Activated CD8-positive, alpha-beta T cell treated with anti-CD3 and anti-CD28 coated beads, Interleukin-2, amount 10 ng/mL, durations not matched to agents 7 days and 5 days (primary cell): ENCODE results near the gene ROBO2. TPM values are rescaled to one million over a fixed set of nuclear protein-coding genes. Genes with fewer than 3 reads are reported as not detected.

ENCODE experiments used
- ATAC-seq: fragments of 150-1000 bp; cut with Tn5 transposase; one replicate; pipeline ENCODE4 v1.10.0; 2021; ENCODE audit warnings: moderate library complexity
- CTCF ChIA-PET: fragments of 350-600 bp; sonication (Branson Sonifier 250); formaldehyde crosslinking; loops from one replicate; lab custom pipeline; 2021; ENCODE audit warnings: antibody characterized with exemption; lab: Charles Lee
- POLR2A ChIA-PET: fragments of 350-600 bp; sonication (Branson Sonifier 250); formaldehyde crosslinking; loops from one replicate; lab custom pipeline; 2021; ENCODE audit warnings: antibody characterized with exemption; lab: Charles Lee
- DNase-seq: peaks from one replicate; pipeline ENCODE4 v3.0.0-alpha.2; 2020
- H3K27ac Mint-ChIP-seq: one replicate; pipeline ENCODE4 v1.8.0; 2021; ENCODE audit warnings: mild to moderate bottlenecking, mixed read lengths
- H3K27me3 Mint-ChIP-seq: one replicate; pipeline ENCODE4 v1.8.0; 2021; ENCODE audit warnings: low read depth, mixed read lengths
- H3K36me3 Mint-ChIP-seq: one replicate; pipeline ENCODE4 v1.8.0; 2021; ENCODE audit warnings: low read depth, mixed read lengths
- H3K4me1 Mint-ChIP-seq: one replicate; pipeline ENCODE4 v1.8.0; 2021; ENCODE audit warnings: low read depth, mixed read lengths
- H3K4me3 Mint-ChIP-seq: one replicate; pipeline ENCODE4 v1.8.0; 2021; ENCODE audit warnings: mild to moderate bottlenecking, mixed read lengths
- H3K9me3 Mint-ChIP-seq: one replicate; pipeline ENCODE4 v1.8.0; 2022; ENCODE audit warnings: mixed read lengths; ENCODE audit not compliant: insufficient read depth
- total RNA-seq, 2 experiments: library from RNA; stranded (reverse); gene quantifications; one replicate each; pipeline ENCODE4 v1.2.3, GENCODE V29; 2021

The ROBO2 gene
- total RNA-seq, 2 experiments from 2014 or later, result not detected

- no peak for ATAC-seq
- Mint-ChIP-seq H3K9me3 (no peaks in the 10 kb centered on the region), H3K27ac (no peak overlapping the region), H3K27me3 (no peaks in the 10 kb centered on the region), H3K36me3 (no peaks in the 10 kb centered on the region), H3K4me1 (no peaks in the 10 kb centered on the region), H3K4me3 (no peak overlapping the region)
- ChIA-PET CTCF (no interaction called here), POLR2A (no interaction called here)
- no peak for DNase-seq
These were observed 375.0 kb downstream of the ROBO2 start for GRCh38 chr3:77414881-77415280.

DNA sequence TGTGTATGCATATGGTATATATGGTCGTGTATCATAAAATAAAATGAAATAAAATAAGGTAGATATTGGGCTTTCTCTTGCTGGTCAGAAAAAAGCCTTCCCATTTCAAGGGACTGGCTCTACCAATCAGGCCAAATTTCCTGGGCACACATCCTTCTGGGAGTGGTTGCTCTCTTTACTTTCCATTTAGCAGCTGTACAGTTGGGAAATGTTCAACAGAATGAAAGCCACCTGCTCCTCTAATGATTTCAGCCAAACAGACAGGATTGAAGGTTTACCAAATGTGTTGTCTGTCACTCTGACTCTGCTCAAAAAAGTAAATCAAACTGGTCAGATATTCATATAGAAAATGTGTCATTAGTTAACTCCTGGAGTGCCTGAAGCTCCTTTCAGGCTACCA, 380.4 kb downstream of the ROBO2 start:
- no peaks in the 10 kb centered on the region for H3K4me1 Mint-ChIP-seq
- no peak overlapping the region for H3K27ac Mint-ChIP-seq
- H3K27me3 Mint-ChIP-seq, result no peaks in the 10 kb centered on the region
- peaks cover 11% of the 10 kb centered on the region for H3K9me3 Mint-ChIP-seq
- no peaks in the 10 kb centered on the region for H3K36me3 Mint-ChIP-seq
- ChIA-PET POLR2A (no interaction called here), CTCF (no interaction called here)
- ATAC-seq (no peak), DNase-seq (no peak)
- no peak overlapping the region for H3K4me3 Mint-ChIP-seq

GRCh38 chr3:77421916-77422315, 382.0 kb downstream of the ROBO2 start:
- no peak for DNase-seq
- Mint-ChIP-seq H3K27me3 (no peaks in the 10 kb centered on the region), H3K4me1 (no peaks in the 10 kb centered on the region), H3K4me3 (no peak overlapping the region), H3K9me3 (peaks cover 11% of the 10 kb centered on the region), H3K36me3 (no peaks in the 10 kb centered on the region), H3K27ac (no peak overlapping the region)
- CTCF ChIA-PET, result no interaction called here
- POLR2A ChIA-PET, result no interaction called here
- ATAC-seq, result no peak

DNA sequence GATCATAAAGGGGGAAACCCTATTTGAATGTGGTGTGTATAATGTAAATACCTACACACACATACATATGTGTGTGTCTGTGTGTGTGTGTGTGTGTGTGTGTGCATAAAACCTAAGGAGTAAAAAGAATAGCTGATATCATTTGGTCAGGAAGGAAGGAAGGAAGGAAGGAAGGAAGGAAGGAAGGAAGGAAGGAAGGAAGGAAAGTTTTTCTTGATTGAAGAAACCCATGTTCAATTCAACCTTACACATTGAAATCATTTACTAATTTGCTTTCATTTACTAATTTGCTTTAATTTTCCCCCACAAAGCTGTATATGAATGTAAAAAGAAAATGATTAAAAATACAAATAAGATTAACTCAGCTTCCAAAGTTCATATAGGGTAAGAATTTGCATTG, 386.6 kb downstream of the ROBO2 start:
- no peak for ATAC-seq

DNA sequence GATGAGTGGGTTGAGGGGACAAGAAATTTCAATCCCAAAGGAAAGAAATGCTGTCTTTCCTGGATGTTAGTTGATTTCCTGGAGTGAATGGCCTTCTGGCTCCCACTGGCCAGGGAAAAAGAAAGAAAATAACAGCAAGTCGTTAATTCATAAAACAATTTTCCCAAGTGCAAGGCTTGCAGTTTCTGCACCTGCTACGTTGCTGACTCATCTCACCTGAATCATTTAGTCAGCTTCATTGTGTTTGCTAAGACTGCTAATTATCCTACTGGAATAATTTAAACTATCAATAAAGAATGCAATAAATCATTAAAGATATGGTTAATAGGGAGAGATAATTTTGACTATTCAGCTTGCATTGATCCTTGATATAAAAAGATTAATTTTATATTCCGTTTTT, 387.6 kb downstream of the ROBO2 start:
- no peak overlapping the region for H3K27ac Mint-ChIP-seq
- ChIA-PET CTCF (no interaction called here), POLR2A (no interaction called here)
- ATAC-seq (no peak), DNase-seq (no peak)
- H3K4me1 Mint-ChIP-seq, result no peaks in the 10 kb centered on the region
- H3K9me3 Mint-ChIP-seq, result peaks cover 12% of the 10 kb centered on the region
- no peak overlapping the region for H3K4me3 Mint-ChIP-seq
- H3K36me3 Mint-ChIP-seq, result no peaks in the 10 kb centered on the region
- no peaks in the 10 kb centered on the region for H3K27me3 Mint-ChIP-seq

More for the DNA sequence above, 386.6 kb downstream of the ROBO2 start:
- Mint-ChIP-seq H3K9me3 (peaks cover 17% of the 10 kb centered on the region), H3K4me3 (no peak overlapping the region), H3K27me3 (no peaks in the 10 kb centered on the region), H3K4me1 (no peaks in the 10 kb centered on the region), H3K36me3 (no peaks in the 10 kb centered on the region), H3K27ac (no peak overlapping the region)
- DNase-seq, result no peak
- POLR2A ChIA-PET, result no interaction called here
- CTCF ChIA-PET, result no interaction called here

DNA sequence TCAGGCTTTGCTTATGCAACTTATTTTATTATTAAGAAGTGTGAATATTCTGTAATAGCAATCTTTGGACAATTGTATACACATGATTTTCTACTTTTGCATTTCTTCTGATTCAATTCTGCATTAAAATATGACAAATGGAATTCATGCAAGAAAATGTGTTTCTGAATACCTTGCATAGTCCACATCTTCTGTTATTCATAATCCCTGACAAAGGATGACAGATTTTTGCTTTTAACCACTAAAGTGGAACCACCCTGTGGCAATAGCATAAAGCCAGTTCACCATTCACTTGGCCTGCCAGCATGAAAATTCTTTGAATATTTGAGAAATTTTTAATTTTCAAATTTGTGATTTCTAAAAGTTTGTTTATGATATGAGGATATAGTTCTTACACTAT, 397.0 kb downstream of the ROBO2 start:
- POLR2A ChIA-PET, result no interaction called here
- Mint-ChIP-seq H3K4me1 (no peaks in the 10 kb centered on the region), H3K27ac (no peak overlapping the region), H3K9me3 (no peaks in the 10 kb centered on the region), H3K36me3 (no peaks in the 10 kb centered on the region), H3K27me3 (no peaks in the 10 kb centered on the region), H3K4me3 (no peak overlapping the region)
- CTCF ChIA-PET, result no interaction called here
- ATAC-seq (no peak), DNase-seq (no peak)

- DNase-seq (no peak), ATAC-seq (no peak)
- H3K27ac Mint-ChIP-seq, result no peak overlapping the region
- CTCF ChIA-PET, result no interaction called here
- H3K4me1 Mint-ChIP-seq, result no peaks in the 10 kb centered on the region
- H3K9me3 Mint-ChIP-seq, result no peaks in the 10 kb centered on the region
- H3K27me3 Mint-ChIP-seq, result no peaks in the 10 kb centered on the region
- no peak overlapping the region for H3K4me3 Mint-ChIP-seq
- H3K36me3 Mint-ChIP-seq, result no peaks in the 10 kb centered on the region
- POLR2A ChIA-PET, result no interaction called here
These were observed 406.2 kb downstream of the ROBO2 start for GRCh38 chr3:77446084-77446483.

DNA sequence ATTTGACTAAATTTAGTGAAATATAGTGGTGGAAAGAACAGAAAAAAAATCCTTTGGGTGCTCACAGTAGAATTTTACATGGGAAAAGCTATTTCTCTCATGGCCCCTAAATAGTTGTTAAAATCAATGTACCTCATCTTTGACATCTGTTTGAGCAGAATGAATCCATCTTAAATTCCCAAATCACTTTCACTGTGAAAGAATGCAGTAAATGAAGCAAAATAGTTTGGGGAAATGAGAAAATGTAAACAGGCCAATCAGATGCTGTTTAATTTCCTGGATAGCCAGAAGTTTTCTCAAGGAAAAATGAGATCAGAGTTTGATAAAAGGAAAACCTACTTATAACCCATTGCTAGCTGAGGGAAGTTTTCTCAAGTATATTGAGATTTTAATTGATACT, 406.9 kb downstream of the ROBO2 start:
- no peaks in the 10 kb centered on the region for H3K36me3 Mint-ChIP-seq
- ChIA-PET CTCF (no interaction called here), POLR2A (no interaction called here)

GRCh38 chr3:77449459-77450350, 409.8 kb downstream of the ROBO2 start:
- Mint-ChIP-seq H3K4me1 (no peaks in the 10 kb centered on the region), H3K9me3 (peaks cover 14% of the 10 kb centered on the region), H3K4me3 (no peak overlapping the region), H3K27me3 (no peaks in the 10 kb centered on the region), H3K27ac (no peak overlapping the region), H3K36me3 (no peaks in the 10 kb centered on the region)
- ChIA-PET POLR2A (no interaction called here), CTCF (no interaction called here)
- no peak for DNase-seq
- no peak for ATAC-seq

More for the DNA sequence above, 406.9 kb downstream of the ROBO2 start:
- Mint-ChIP-seq H3K9me3 (no peaks in the 10 kb centered on the region), H3K4me3 (no peak overlapping the region), H3K27ac (no peak overlapping the region), H3K4me1 (no peaks in the 10 kb centered on the region), H3K27me3 (no peaks in the 10 kb centered on the region)
- DNase-seq, result no peak
- ATAC-seq, result no peak

- CTCF ChIA-PET, result no interaction called here
- DNase-seq, result no peak
- H3K9me3 Mint-ChIP-seq, result peaks cover 20% of the 10 kb centered on the region
- H3K4me1 Mint-ChIP-seq, result no peaks in the 10 kb centered on the region
- POLR2A ChIA-PET, result no interaction called here
- no peaks in the 10 kb centered on the region for H3K27me3 Mint-ChIP-seq
- no peak for ATAC-seq
- H3K4me3 Mint-ChIP-seq, result no peak overlapping the region
- no peak overlapping the region for H3K27ac Mint-ChIP-seq
- H3K36me3 Mint-ChIP-seq, result no peaks in the 10 kb centered on the region
These were observed 416.5 kb downstream of the ROBO2 start for GRCh38 chr3:77456431-77456830.

GRCh38 chr3:77456906-77457305, 417.0 kb downstream of the ROBO2 start:
- peaks cover 20% of the 10 kb centered on the region for H3K9me3 Mint-ChIP-seq
- no peaks in the 10 kb centered on the region for H3K36me3 Mint-ChIP-seq
- no peaks in the 10 kb centered on the region for H3K4me1 Mint-ChIP-seq
- no peak overlapping the region for H3K4me3 Mint-ChIP-seq
- DNase-seq (no peak), ATAC-seq (no peak)
- ChIA-PET CTCF (no interaction called here), POLR2A (no interaction called here)
- no peak overlapping the region for H3K27ac Mint-ChIP-seq
- no peaks in the 10 kb centered on the region for H3K27me3 Mint-ChIP-seq

GRCh38 chr3:77459926-77460325, 420.0 kb downstream of the ROBO2 start:
- no peak overlapping the region for H3K4me3 Mint-ChIP-seq
- POLR2A ChIA-PET, result no interaction called here
- peaks cover 13% of the 10 kb centered on the region for H3K9me3 Mint-ChIP-seq
- H3K36me3 Mint-ChIP-seq, result no peaks in the 10 kb centered on the region
- CTCF ChIA-PET, result no interaction called here
- ATAC-seq (no peak), DNase-seq (no peak)
- H3K27ac Mint-ChIP-seq, result no peak overlapping the region
- no peaks in the 10 kb centered on the region for H3K4me1 Mint-ChIP-seq
- no peaks in the 10 kb centered on the region for H3K27me3 Mint-ChIP-seq

DNA sequence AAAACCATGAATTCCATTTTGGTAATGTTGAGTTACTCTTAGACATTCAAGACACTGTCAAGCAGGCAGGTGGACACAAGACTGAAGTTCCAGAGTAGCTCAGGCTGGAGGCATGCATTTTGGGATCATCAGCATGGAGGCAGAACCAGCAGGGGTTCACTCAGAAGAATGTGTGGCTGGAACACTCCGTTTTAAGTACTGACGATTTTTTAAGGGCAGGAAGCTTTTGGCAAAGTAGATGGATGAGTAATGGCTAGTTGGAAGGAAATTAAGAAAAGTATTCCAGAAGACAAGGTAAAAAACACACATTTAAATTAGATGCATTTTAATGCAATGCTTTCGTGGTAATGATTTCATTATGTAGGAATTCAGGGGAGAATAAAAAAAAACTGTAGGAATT, 420.4 kb downstream of the ROBO2 start:
- Mint-ChIP-seq H3K36me3 (no peaks in the 10 kb centered on the region), H3K27me3 (no peaks in the 10 kb centered on the region), H3K4me1 (no peaks in the 10 kb centered on the region), H3K9me3 (peaks cover 17% of the 10 kb centered on the region), H3K4me3 (no peak overlapping the region), H3K27ac (no peak overlapping the region)
- ChIA-PET CTCF (no interaction called here), POLR2A (no interaction called here)
- no peak for DNase-seq
- ATAC-seq, result no peak
